ENCODE measurements around the gene MAVS.

The MAVS gene

DNA sequence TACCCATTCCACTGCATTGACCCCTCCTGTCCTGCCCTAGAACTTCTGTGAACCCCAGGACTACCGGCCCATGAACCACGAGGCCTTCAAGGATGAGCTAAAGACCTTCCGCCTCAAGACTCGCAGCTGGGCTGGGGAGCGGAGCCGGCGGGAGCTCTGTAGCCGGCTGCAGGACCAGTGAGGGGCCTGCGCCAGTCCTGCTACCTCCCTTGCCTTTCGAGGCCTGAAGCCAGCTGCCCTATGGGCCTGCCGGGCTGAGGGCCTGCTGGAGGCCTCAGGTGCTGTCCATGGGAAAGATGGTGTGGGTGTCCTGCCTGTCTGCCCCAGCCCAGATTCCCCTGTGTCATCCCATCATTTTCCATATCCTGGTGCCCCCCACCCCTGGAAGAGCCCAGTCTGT, 41.9 kb upstream of the MAVS start:
- no peak for DNase-seq (ENCODE audit: low read depth)
- TF ChIP-seq, protein P1, sequence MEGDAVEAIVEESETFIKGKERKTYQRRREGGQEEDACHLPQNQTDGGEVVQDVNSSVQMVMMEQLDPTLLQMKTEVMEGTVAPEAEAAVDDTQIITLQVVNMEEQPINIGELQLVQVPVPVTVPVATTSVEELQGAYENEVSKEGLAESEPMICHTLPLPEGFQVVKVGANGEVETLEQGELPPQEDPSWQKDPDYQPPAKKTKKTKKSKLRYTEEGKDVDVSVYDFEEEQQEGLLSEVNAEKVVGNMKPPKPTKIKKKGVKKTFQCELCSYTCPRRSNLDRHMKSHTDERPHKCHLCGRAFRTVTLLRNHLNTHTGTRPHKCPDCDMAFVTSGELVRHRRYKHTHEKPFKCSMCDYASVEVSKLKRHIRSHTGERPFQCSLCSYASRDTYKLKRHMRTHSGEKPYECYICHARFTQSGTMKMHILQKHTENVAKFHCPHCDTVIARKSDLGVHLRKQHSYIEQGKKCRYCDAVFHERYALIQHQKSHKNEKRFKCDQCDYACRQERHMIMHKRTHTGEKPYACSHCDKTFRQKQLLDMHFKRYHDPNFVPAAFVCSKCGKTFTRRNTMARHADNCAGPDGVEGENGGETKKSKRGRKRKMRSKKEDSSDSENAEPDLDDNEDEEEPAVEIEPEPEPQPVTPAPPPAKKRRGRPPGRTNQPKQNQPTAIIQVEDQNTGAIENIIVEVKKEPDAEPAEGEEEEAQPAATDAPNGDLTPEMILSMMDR (IDR thresholded peaks at IDR 0.05; ENCODE audit: insufficient read depth, low read depth, low read length, missing control alignments) = no peak
- H3K4me3 ChIP-seq (ENCODE audit: low read length) = no peak overlapping the region

DNA sequence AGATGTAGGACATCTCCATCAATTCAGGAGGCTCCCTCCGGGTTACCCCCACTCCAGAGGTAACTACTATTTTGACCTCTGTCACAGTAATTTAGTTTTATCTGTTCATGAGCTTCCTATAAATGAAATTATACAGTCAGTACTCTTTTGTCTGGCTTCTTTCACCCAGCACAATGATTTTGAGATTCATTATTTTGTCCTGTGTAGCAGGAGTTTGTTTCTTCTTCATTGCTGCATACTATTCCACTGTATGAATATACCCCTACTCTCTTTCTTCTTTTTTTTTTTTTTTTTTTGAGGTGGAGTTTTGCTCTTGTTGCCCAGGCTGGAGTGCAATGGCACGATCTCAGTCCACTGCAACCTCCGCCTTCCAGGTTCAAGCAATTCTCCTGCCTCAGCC, 38.1 kb upstream of the MAVS start:
- H3K4me3 ChIP-seq (ENCODE audit: low read length) = no peak overlapping the region
- TF ChIP-seq, protein P1 (IDR thresholded peaks at IDR 0.05; ENCODE audit: insufficient read depth, low read depth, low read length, missing control alignments) = no peak
- DNase-seq (ENCODE audit: low read depth) = no peak

DNA sequence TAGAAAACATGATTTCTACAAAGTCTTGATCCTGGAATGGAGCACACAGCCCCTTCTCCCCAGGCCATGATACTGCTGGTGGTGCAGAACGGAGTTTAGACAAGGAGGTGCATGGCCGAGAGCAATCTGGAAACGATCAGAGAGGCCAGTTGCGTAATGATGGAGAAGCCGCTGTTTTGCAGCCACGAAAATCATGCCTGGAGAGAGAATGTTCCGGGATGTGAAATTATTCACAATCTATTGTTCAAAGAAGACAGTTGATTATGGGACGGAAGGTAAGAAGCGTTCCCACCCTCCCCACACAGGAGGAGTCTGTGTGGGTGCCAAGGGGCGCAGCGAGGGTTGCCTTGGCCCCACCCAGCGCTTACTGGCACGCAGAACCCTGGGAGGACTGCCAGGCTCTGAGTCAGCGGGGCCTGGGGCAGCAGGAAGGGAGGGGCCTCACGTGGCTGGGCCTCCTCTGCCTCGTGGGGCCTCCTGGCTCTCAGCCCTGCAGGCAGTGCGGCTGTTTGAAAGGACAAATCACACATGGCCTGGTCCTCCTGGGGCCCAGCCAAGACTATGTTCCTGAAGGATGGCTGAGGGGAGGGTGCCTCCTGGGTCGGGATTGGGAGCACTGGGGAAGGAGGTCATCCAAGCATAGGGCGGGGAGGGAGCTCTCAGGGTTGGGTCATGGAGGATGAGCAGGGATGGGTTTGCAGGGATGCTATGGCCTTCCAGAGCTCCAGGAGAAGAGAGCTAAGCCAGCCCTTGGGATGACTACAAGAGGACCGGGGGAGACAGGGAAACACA, 35.0 kb upstream of the MAVS start:
- H3K4me3 ChIP-seq (ENCODE audit: low read length) = peak overlapping the region; percentile 15
- TF ChIP-seq, protein P1 (IDR thresholded peaks at IDR 0.05; ENCODE audit: insufficient read depth, low read depth, low read length, missing control alignments) = no peak
- peak; percentile 99 for DNase-seq (ENCODE audit: low read depth)

DNA sequence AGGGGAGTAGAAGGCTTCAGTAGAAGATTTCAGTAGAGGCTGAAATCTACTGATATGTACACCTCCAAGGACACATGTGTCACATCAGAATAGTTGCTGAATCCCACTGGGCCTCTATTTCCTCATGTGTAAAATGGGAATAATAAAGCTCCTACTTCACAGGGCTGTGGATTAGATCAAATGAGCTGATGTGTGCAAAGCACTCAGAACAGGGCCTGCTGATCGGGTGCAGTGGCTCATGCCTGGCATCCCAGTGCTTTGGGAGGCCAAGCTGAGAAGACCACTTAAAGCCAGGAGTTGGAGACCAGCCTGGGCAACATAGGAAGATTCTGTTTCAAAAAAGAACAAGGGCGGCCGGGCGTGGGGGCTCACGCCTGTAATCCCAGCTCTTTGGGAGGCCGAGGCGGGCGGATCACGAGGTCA, 34.4 kb upstream of the MAVS start:
- DNase-seq (ENCODE audit: low read depth) = no peak
- H3K4me3 ChIP-seq (ENCODE audit: low read length) = no peak overlapping the region
- TF ChIP-seq, protein P1 (IDR thresholded peaks at IDR 0.05; ENCODE audit: insufficient read depth, low read depth, low read length, missing control alignments) = no peak

DNA sequence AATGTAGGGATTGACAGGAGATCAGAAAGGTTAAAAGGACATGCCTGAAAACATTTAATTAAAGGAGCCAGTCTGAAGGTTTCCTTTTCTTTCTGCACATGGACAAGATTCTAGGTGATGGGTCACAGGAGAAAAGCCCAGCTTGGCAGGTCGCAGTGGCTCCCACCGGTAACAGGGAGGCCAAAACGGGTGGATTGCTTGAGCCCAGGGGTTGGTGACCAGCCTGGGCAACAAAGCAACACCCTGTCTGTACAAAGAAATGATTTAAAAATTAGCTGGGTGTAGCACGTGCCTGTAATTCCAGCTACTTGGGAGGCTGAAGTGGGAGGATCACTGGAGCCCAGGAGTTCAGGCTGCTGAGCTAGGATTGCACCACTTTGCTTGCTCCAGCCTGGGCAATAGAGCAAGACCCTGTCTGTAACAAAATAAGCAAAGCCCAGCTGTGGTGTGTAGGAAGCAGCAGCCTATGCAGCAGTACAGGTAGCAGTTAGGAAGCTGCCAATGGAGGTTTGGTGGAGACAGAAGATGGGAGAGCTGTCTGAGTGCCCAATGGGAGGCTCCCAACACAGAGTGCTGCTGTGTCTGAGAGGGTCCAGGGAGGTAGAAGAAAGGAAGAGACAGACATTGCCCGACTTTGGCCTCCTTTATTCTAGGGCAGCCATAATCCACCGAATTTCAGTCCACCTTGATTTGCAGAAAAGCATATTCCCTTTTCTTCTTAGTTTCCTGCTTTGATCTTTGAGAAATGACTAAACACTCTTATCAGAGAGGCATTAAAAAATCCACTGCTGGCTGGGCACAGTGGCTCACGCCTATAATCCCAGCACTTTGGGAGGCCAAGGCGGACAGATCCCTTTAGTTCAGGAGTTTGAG, 33.4 kb upstream of the MAVS start:
- H3K4me3 ChIP-seq (ENCODE audit: low read length) = no peak overlapping the region
- TF ChIP-seq, protein P1 (IDR thresholded peaks at IDR 0.05; ENCODE audit: insufficient read depth, low read depth, low read length, missing control alignments) = no peak
- DNase-seq (ENCODE audit: low read depth) = no peak

DNA sequence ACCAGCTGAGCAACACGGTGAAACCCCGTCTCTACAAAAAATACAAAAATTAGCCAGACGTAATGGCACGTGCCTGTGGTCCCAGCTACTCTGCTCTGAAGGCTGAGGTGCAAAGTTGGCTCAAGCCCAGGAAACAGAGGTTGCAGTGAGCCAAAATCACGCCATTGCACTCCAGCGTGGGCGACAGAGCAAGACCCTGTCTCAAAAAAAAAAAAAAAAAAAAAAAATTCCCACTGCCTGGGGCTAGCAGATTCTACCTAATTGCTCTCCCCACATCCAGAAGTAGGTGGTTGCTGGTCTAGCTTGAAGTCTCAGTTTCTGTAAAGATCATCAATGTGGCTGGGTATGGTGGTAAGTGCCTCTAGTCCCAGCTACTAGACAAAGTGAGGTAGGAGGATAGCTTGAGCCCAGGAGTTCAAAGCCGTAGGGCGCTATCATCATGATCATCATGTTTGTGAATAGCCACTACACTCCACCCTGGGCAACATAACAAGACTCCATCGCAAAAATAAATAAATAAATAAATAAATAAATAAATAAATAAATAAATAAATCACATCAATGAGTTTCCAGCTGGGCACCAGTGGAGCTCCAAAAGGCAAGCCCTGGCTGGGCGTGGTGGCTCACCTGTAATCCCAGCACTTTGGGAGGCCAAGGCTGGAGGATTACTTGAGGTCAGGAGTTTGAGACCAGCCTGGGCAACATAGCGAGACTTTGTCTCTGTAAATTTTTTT, 32.6 kb upstream of the MAVS start:
- no peak for DNase-seq (ENCODE audit: low read depth)
- TF ChIP-seq, protein P1 (IDR thresholded peaks at IDR 0.05; ENCODE audit: insufficient read depth, low read depth, low read length, missing control alignments) = no peak

More for the DNA sequence above, 32.6 kb upstream of the MAVS start:
- no peak overlapping the region for H3K4me3 ChIP-seq (ENCODE audit: low read length)

Data from epithelial cell of esophagus (primary cell).